ENCODE measurements around the gene SYT12. TPM values are rescaled to one million over a fixed set of nuclear protein-coding genes. Genes with fewer than 3 reads are reported as not detected.
A peak's percentile ranks its signal among the peaks of the same experiment; 100 is the strongest.

SYT12 gene
- total and polyA plus RNA-seq, 2 of the 8 experiments (the other 6 are each of a cell fraction or from before 2014, with no cell fraction given), result 1.4 to 3.3 TPM

GRCh38 chr11:67076202-67076601, 53.3 kb downstream of the SYT12 start:
- Histone ChIP-seq H4K91ac (replicated peaks; ENCODE audit: insufficient read length, low read length) (no peak overlapping the region), H3K4ac (replicated peaks; ENCODE audit: insufficient read length, low read depth, low read length) (no peak overlapping the region), H3K79me1 (ENCODE audit: low read depth, low read length) (peaks cover 2% of the 10 kb centered on the region; the same call in 1 of the 2 replicates), H3K23ac (ENCODE audit: insufficient read length) (no peak overlapping the region), H2BK5ac (ENCODE audit: low read depth, low read length) (no peak overlapping the region), H4K5ac (ENCODE audit: insufficient read length, low read depth, low read length) (no peak overlapping the region), H3K4me1 (replicated peaks in 1 of 4; ENCODE audit: control insufficient read depth in 3 of 4, insufficient read depth in 4 of 4, low read length in 3 of 4) (peaks cover 0 to 13% (median 2%) of the 10 kb centered on the region in 4 experiments; a peak in 5 of 7 replicates), H2BK12ac (ENCODE audit: low read depth, low read length) (no peak overlapping the region), H4K20me1 (replicated peaks in 1 of 2; ENCODE audit: control insufficient read depth in 1 of 2, insufficient read depth in 2 of 2, low read length in 2 of 2) (no peaks in the 10 kb centered on the region), H2AK5ac (ENCODE audit: low read depth, low read length) (no peak overlapping the region), H3K79me2 (ENCODE audit: control insufficient read depth in 1 of 2, insufficient read depth in 2 of 2, low read length in 2 of 2) (no peaks in the 10 kb centered on the region), H3K36me3 (ENCODE audit: control insufficient read depth in 2 of 4, insufficient read depth in 4 of 4, low read length in 3 of 4) (no peaks in the 10 kb centered on the region), H3K56ac (replicated peaks; ENCODE audit: insufficient read length, low read depth, low read length) (no peak overlapping the region), H3K14ac (ENCODE audit: insufficient read length) (no peak overlapping the region), H3K9ac (replicated peaks in 1 of 4; ENCODE audit: extremely low read depth in 1 of 4, low read depth in 3 of 4, low read length in 3 of 4) (no peak overlapping the region), H2BK20ac (ENCODE audit: low read length) (no peak overlapping the region), H3K4me3 (ENCODE audit: extremely low read depth in 1 of 4, insufficient read depth in 2 of 4, low read depth in 3 of 4, low read length in 4 of 4) (no peak overlapping the region), H2BK15ac (ENCODE audit: low read length) (0 out of 2 replicates have a peak overlapping the region, but pooled peaks have one; percentile 92), H2BK120ac (replicated peaks; ENCODE audit: low read depth, low read length) (no peak overlapping the region), H3K27me3 (replicated peaks in 1 of 4; ENCODE audit: control insufficient read depth in 3 of 4, extremely low read depth in 1 of 4, insufficient read depth in 3 of 4, low read length in 3 of 4) (no peaks in the 10 kb centered on the region), H3K23me2 (ENCODE audit: low read depth, low read length) (no peaks in the 10 kb centered on the region; the same call in 1 of the 2 replicates), H3K4me2 (ENCODE audit: insufficient read depth in 1 of 2, low read depth in 2 of 2, low read length in 2 of 2) (no peak overlapping the region), H3K18ac (ENCODE audit: extremely low read depth, low read length) (no peak overlapping the region), H4K8ac (ENCODE audit: extremely low read depth, insufficient read depth, low read length) (no peak overlapping the region), H2AFZ (ENCODE audit: low read length) (no peak overlapping the region), H3K9me3 (ENCODE audit: insufficient read depth in 2 of 2, low read depth in 1 of 2, low read length in 1 of 2) (no peaks in the 10 kb centered on the region), H3K27ac (ENCODE audit: low read depth, low read length) (no peak overlapping the region)
- DNase-seq (ENCODE audit: low read depth in 1 of 2, low spot score in 2 of 2), result no peak
- POLR2A ChIA-PET (ENCODE audit: partially characterized antibody), result interaction anchor here (0.7 to 1.0 kb wide), 3 partner anchors 19 to 422 kb away, joined by 3 to 4 read pairs (median 4); no protein-coding TSS in a partner anchor
- TF ChIP-seq CHD2 (IDR thresholded peaks at IDR 0.05; ENCODE audit: low read length) (no peak), SP4 (IDR thresholded peaks at IDR 0.05; ENCODE audit: low read length) (no peak), CTBP2 (IDR thresholded peaks at IDR 0.05; ENCODE audit: borderline replicate concordance, insufficient read depth, insufficient read length, low read length) (no peak), ATF3 (IDR thresholded peaks at IDR 0.05; ENCODE audit: insufficient read depth, low read depth, low read length) (no peak), EP300 (IDR thresholded peaks at IDR 0.05; ENCODE audit: borderline replicate concordance in 1 of 2, low read depth in 2 of 2, low read length in 2 of 2) (no peak), POLR2AphosphoS5 (IDR thresholded peaks at IDR 0.05; ENCODE audit: low read depth, low read length) (no peak), SRF (IDR thresholded peaks at IDR 0.05; ENCODE audit: low read depth, low read length) (no peak), NANOG (IDR thresholded peaks at IDR 0.05; ENCODE audit: insufficient read depth, low read depth, low read length, poor library complexity, severe bottlenecking) (no peak), TCF12 (IDR thresholded peaks at IDR 0.05; ENCODE audit: low read depth, low read length) (no peak)
- TF ChIP-seq, protein P1, sequence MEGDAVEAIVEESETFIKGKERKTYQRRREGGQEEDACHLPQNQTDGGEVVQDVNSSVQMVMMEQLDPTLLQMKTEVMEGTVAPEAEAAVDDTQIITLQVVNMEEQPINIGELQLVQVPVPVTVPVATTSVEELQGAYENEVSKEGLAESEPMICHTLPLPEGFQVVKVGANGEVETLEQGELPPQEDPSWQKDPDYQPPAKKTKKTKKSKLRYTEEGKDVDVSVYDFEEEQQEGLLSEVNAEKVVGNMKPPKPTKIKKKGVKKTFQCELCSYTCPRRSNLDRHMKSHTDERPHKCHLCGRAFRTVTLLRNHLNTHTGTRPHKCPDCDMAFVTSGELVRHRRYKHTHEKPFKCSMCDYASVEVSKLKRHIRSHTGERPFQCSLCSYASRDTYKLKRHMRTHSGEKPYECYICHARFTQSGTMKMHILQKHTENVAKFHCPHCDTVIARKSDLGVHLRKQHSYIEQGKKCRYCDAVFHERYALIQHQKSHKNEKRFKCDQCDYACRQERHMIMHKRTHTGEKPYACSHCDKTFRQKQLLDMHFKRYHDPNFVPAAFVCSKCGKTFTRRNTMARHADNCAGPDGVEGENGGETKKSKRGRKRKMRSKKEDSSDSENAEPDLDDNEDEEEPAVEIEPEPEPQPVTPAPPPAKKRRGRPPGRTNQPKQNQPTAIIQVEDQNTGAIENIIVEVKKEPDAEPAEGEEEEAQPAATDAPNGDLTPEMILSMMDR (IDR thresholded peaks at IDR 0.05; ENCODE audit: control extremely low read depth in 1 of 3, insufficient read depth in 1 of 3, low read depth in 1 of 3, low read length in 3 of 3), result no peak
- no peak for FAIRE-seq
- WGBS, 2 experiments (ENCODE audit: extremely low coverage in 1 of 2, insufficient coverage in 1 of 2, insufficient read length in 1 of 2, insufficient replicate concordance in 2 of 2, low coverage in 1 of 2, low lambda C conversion rate in 2 of 2, missing lambda C conversion rate in 1 of 2), result 87% methylated on average over 6 of the region's 6 CpGs; no CpG with 5 or more reads in 1 of the 2 experiments
- CTCF ChIA-PET (ENCODE audit: partially characterized antibody), result interaction anchor here (0.5 kb wide), 1 partner anchor 69 kb away, joined by 3 read pairs; no protein-coding TSS in a partner anchor
